ENCODE measurements around the gene TTLL13. TPM values are rescaled to one million over a fixed set of nuclear protein-coding genes. Genes with fewer than 3 reads are reported as not detected.

TTLL13 gene, protein sequence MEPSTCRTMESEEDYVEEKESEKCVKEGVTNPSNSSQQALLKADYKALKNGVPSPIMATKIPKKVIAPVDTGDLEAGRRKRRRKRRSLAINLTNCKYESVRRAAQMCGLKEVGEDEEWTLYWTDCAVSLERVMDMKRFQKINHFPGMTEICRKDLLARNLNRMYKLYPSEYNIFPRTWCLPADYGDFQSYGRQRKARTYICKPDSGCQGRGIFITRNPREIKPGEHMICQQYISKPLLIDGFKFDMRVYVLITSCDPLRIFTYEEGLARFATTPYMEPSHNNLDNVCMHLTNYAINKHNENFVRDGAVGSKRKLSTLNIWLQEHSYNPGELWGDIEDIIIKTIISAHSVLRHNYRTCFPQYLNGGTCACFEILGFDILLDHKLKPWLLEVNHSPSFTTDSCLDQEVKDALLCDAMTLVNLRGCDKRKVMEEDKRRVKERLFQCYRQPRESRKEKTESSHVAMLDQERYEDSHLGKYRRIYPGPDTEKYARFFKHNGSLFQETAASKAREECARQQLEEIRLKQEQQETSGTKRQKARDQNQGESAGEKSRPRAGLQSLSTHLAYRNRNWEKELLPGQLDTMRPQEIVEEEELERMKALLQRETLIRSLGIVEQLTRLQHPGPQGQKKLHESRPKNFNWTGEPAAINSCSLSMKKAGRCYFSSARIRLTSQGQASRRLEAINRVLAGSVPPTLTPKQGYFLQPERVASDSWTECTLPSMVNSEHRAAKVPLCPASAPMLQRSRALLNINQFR
- total RNA-seq, result not detected
- long read RNA-seq, result 0 reads

DNA sequence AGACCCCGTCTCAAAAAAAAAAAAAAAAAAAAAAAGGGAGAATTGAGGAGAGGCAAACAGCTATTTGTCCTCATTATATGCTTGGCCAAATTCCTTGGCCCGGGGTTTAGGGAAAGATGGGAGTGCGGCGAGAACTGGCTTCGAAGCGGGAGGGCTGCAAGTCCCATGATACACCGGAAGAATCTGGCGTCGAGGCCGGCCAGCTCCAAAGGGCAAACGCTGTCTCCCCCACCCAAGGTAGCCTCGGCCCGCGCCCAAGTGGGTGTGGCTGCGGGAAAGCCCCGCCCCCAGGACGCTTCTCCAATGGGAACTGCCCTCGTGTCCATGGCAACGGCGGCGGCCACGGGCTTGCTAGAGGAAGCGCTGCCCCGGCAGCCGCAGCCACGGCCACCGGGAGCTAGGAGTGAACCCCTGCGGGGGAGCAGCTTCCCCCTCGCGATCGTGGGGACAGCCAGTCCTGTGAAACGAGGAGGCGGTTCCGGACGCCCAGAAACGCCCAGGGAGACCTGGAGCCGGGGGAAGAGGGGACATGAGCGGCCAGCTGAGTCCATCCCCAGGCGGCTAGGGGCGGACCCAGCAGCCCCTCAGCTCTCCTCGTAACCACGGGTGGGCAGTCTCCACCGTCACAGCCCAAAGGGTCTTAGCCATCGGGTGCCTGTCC is at the start of gene TTLL13:
TSS of gene TTLL13 (plus strand) at position 354 of the 661 bp plus-strand sequence. CDS start 1,075 bp downstream, outside the sequence.
- TF ChIP-seq, protein P1, sequence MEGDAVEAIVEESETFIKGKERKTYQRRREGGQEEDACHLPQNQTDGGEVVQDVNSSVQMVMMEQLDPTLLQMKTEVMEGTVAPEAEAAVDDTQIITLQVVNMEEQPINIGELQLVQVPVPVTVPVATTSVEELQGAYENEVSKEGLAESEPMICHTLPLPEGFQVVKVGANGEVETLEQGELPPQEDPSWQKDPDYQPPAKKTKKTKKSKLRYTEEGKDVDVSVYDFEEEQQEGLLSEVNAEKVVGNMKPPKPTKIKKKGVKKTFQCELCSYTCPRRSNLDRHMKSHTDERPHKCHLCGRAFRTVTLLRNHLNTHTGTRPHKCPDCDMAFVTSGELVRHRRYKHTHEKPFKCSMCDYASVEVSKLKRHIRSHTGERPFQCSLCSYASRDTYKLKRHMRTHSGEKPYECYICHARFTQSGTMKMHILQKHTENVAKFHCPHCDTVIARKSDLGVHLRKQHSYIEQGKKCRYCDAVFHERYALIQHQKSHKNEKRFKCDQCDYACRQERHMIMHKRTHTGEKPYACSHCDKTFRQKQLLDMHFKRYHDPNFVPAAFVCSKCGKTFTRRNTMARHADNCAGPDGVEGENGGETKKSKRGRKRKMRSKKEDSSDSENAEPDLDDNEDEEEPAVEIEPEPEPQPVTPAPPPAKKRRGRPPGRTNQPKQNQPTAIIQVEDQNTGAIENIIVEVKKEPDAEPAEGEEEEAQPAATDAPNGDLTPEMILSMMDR (IDR thresholded peaks at IDR 0.05), result no peak
- no peaks in the 10 kb centered on the region for H3K9me3 ChIP-seq
- DNase-seq, result peak; percentile 98
- peak within 1 kb of the TSS; percentile 61 for H3K27ac ChIP-seq
- H3K4me1 ChIP-seq, result peaks cover 12% of the 10 kb centered on the region
- peak; percentile 97 to 99 for ATAC-seq
- H3K27me3 ChIP-seq (ENCODE audit: low read depth), result no peaks in the 10 kb centered on the region
- peak within 1 kb of the TSS; percentile 70 for H3K4me3 ChIP-seq
- intact Hi-C loops (cut with DNase I), result no loop called here
- no peaks in the 10 kb centered on the region for H3K36me3 ChIP-seq

DNA sequence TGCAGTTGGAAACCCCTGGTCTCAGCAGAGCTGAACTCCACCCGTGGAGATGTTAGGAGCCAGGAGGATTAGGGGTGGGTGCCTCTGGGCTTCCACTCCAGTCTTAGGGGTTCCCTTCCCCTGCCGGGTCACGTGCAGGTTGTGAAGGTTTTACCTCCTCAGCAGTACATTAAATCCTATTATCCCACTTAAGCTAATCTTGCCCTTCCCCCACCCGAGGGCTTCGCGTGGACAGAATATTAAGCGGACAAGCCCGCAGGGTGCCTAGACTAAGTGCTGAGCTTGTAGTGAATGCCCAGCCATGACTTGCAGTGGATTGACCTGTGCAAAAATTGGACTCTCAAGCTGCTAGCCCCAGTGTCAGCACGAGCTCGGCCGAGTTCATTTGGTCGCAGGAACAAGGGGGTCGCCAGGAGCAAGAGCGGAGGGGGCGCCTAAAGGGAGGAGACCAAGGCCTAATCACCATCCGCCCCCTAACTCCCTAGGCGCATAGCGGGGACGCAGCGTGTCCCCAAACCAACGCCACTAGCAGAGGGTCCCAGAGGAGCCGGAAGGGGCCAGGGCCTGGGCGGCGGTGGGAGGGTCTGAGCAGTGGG is 48.7 kb upstream of the TTLL13 start:
- DNase-seq, result no peak
- ATAC-seq, result peak in 1 of 2 donors; percentile 1
- Histone ChIP-seq H3K4me1 (peaks cover 23% of the 10 kb centered on the region), H3K27ac (peak overlapping the region; percentile 80), H3K27me3 (ENCODE audit: low read depth) (no peaks in the 10 kb centered on the region), H3K36me3 (no peaks in the 10 kb centered on the region), H3K9me3 (no peaks in the 10 kb centered on the region), H3K4me3 (peak overlapping the region; percentile 97)
- intact Hi-C loops (cut with DNase I), result no loop called here
- TF ChIP-seq, protein P1 (IDR thresholded peaks at IDR 0.05), result no peak

DNA sequence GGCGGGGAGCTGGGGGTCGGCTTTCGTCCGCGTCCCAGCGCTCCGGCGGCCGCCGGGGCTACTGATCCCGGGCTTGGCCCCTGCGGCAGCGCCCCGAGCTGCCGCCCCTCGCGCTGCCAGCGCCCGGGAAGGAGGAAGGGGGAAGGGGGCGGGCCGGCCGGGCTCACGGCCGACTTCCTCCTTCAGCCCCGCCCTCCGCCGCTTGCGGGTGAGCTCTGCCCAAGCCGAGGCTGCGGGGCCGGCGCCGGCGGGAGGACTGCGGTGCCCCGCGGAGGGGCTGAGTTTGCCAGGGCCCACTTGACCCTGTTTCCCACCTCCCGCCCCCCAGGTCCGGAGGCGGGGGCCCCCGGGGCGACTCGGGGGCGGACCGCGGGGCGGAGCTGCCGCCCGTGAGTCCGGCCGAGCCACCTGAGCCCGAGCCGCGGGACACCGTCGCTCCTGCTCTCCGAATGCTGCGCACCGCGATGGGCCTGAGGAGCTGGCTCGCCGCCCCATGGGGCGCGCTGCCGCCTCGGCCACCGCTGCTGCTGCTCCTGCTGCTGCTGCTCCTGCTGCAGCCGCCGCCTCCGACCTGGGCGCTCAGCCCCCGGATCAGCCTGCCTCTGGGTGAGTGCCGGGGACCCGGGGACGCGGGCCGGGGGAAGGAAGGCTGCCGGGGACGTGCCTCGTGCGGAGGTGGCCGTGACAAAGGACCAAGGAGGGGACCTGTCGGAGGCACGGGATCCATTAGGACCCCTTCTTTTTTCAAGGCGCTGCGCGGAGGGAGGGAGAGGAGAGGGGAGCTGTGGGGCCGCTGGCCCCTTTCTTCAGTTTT is 48.0 kb upstream of the TTLL13 start, which contains the start of gene SEMA4B:
TSS of gene SEMA4B (plus strand) at position 201 of the 814 bp plus-strand sequence. CDS start at position 450, 249 bp downstream.
- peak; percentile 90 for DNase-seq
- intact Hi-C loops (cut with DNase I), result no loop called here
- peak within 1 kb of the TSS; percentile 80 for H3K27ac ChIP-seq

DNA sequence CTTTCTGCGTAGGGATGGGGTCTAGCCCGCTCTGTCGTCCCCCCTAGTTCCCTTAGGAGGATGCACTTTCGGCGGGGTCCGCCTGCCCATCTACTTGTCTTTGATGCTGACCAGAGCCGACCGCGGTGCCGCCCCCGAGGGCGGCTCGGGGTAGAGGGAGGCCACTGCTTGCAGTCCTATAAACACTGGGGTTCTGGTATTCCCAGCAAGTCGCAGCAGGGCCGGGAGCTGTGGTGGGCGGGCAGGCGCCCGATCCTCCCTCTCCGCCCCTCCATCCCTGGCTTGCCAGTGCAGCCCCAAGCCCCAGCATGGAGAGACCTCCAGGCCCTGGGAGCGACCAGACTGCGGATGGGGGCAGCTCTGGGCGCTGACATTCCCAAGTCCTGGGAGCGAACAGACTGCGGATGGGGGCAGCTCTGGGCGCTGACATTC is 47.4 kb upstream of the TTLL13 start:
- Histone ChIP-seq H3K27ac (peak overlapping the region; percentile 80), H3K27me3 (ENCODE audit: low read depth) (no peaks in the 10 kb centered on the region), H3K4me1 (peaks cover 23% of the 10 kb centered on the region), H3K9me3 (no peaks in the 10 kb centered on the region), H3K4me3 (peak overlapping the region; percentile 97), H3K36me3 (peaks cover 11% of the 10 kb centered on the region)
- TF ChIP-seq, protein P1 (IDR thresholded peaks at IDR 0.05), result no peak
- ATAC-seq, result peak; percentile 13 to 31
- intact Hi-C loops (cut with DNase I), result no loop called here
- DNase-seq, result no peak

More for the DNA sequence above, 48.0 kb upstream of the TTLL13 start, which contains the start of gene SEMA4B:
- Histone ChIP-seq H3K27me3 (ENCODE audit: low read depth) (no peaks in the 10 kb centered on the region), H3K4me1 (peaks cover 23% of the 10 kb centered on the region), H3K36me3 (peaks cover 5% of the 10 kb centered on the region), H3K9me3 (no peaks in the 10 kb centered on the region), H3K4me3 (peak within 1 kb of the TSS; percentile 97)
- peak; percentile 93 to 94 for ATAC-seq
- TF ChIP-seq, protein P1 (IDR thresholded peaks at IDR 0.05), result no peak
